HG03432 (cell line): Measurements from ENCODE around the gene PHF21A.
"Not testable (repeated sequence)": the region's sequence is repeated elsewhere in the genome, so short reads cannot be mapped to it uniquely, and the experiment has no call there.

Experiments used
- ATAC-seq: cut with Tn5 transposase; IDR thresholded peaks from one replicate; pipeline ENCODE4 v1.9.1; 2021; ENCODE audit warnings: mild to moderate bottlenecking, moderate library complexity; ENCODE audit not compliant: unreplicated experiment

The PHF21A gene

DNA sequence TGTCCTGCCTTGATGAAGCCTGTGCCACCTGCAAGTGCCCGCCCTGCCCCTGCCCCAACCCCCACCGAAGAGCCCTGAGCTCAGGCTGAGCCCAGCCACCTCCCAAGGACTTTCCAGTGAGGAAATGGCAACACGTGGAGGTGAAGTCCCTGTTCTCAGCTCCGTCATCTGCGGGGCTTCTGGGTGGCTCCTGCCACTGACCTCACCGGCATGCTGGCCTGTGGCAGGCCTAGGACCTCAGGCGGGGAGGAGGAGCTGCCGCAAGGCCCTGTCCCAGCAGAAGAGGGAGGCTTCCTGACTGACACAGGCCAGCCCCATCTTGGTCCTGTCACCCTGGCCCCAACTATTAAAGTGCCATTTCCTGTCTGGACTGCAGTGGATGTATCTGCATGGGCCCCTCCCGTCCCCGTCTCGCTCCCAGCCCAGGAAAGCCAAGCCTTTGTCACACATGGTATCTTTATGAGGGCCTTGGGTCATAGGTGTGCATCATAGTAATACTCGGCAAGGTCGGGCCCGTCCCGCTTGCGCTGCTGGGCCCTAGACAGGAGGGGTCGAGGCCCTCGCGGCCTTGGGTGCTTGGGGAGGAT, 215.1 kb downstream of the PHF21A start:
- no peak for ATAC-seq

DNA sequence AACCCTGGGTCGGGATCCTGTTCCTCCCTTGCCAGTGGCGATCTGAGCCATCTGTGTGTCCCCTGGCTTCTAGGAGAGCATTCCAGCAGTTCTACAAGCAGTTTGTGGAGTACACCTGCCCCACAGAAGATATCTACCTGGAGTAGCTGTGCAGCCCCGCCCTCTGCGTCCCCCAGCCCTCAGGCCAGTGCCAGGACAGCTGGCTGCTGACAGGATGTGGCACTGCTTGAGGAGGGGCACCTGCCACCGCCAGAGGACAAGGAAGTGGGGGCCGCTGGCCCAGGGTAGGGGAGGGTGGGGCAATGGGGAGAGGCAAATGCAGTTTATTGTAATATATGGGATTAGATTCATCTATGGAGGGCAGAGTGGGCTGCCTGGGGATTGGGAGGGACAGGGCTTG, 215.7 kb downstream of the PHF21A start:
- ATAC-seq: not testable (repeated sequence)

DNA sequence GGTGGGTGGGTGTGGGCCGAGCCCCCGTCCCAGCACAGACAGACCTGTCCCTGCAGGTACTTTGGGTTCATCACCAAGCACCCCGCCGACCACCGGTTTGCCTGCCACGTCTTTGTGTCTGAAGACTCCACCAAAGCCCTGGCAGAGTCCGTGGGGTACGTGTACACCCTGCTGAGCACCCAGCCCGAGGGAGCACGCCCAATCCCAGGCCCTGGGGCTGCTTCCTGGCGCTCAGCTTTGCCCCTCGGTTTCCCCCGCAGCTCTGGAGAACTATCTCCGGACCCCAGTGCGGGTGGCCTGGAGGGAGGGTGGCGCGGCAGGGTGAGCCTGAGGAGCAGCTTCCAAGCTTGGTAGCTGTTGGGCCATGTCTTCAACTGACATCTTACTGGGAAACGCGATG, 216.2 kb downstream of the PHF21A start:
- no peak for ATAC-seq

DNA sequence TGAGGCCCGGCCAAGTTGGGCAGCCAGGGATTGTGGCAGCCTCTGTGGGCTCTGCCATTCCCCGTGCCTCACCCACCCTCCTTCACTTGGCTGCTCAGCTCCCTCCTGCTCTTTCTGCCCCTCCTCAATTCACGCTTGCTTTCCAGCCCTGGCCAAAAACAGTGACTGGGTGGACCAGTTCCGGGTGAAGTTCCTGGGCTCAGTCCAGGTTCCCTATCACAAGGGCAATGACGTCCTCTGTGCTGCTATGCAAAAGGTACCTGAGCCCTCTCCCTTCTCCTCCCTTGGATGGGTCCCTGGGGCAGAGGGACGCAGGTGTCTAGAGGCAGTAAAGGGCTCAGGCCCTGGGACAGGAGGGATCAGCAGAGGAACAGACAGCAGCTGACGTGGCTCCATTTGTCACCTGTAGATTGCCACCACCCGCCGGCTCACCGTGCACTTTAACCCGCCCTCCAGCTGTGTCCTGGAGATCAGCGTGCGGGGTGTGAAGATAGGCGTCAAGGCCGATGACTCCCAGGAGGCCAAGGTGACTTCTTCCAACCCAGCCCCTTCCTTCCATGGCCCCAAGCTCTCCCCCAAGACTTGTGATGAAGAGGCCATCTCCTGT, 216.8 kb downstream of the PHF21A start:
- no peak for ATAC-seq

DNA sequence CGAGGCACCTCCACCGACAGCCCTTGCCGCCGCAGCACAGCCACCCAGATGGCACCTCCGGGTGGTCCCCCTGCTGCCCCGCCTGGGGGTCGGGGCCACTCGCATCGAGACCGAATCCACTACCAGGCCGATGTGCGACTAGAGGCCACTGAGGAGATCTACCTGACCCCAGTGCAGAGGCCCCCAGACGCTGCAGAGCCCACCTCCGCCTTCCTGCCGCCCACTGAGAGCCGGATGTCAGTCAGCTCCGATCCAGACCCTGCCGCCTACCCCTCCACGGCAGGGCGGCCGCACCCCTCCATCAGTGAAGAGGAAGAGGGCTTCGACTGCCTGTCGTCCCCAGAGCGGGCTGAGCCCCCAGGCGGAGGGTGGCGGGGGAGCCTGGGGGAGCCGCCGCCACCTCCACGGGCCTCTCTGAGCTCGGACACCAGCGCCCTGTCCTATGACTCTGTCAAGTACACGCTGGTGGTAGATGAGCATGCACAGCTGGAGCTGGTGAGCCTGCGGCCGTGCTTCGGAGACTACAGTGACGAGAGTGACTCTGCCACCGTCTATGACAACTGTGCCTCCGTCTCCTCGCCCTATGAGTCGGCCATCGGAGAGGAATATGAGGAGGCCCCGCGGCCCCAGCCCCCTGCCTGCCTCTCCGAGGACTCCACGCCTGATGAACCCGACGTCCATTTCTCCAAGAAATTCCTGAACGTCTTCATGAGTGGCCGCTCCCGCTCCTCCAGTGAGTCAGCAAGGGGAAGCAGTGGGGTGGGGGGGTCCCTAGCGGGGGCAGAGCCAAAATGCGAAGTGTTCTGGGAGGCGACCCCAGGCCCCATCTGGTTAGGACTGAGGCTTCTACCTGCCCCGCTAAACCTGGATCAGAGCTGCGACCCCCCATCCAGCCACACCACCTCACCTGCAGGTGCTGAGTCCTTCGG, 218.5 kb downstream of the PHF21A start:
- ATAC-seq: no peak

DNA sequence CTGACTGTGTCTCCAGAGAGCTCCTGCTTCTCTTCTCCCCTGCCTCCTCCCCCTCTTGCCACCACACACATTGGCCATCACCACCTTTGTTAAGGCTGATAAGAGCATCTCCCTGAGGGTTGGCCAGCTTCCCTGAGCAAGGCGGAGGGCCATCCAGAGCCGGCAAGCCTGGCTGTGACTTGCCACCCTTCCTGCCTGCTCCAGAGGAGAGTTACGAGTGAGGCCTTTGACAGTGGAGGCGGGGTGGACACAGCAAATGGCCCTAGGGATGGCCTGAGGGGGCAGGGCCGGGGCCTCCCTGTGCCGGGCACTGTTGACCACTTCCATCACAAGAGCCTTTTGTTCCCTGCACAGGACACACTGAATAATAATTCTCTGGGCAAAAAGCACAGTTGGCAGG, 219.6 kb downstream of the PHF21A start:
- ATAC-seq: no peak

DNA sequence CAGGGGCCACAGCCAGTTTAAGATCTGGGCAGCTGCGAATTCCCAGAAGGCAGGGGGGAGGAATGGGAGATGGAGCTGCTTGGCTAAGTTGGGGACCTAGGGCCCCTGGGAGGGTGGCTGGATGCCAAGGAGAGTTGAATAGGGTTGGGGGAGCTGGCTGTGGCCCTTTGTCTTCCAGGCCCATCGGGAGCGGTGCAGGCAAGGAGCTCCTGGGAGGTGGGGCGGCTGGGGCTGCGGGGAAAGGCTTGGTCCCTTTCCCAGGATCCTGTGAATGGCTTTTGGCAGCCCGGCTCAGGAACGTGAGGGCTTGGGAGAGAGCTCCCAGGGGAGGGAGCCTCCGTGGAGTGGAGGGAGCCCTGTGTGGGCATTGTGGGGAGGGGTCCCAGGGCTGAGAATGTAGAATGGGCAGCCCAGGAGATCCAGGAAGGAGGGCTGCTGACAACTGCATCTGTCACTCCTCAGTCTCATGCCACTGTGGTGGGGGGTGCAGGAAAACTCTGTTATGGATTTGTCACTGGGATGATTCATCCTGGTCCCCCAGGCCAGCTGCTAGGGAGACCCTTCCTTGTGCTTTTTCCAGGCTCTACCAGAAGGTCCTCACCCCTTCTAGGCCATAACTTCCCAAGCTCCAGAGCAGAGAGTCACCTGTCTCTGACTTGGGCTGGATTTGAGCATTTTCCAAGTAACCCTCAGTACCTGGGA, 220.2 kb downstream of the PHF21A start:
- ATAC-seq: no peak

DNA sequence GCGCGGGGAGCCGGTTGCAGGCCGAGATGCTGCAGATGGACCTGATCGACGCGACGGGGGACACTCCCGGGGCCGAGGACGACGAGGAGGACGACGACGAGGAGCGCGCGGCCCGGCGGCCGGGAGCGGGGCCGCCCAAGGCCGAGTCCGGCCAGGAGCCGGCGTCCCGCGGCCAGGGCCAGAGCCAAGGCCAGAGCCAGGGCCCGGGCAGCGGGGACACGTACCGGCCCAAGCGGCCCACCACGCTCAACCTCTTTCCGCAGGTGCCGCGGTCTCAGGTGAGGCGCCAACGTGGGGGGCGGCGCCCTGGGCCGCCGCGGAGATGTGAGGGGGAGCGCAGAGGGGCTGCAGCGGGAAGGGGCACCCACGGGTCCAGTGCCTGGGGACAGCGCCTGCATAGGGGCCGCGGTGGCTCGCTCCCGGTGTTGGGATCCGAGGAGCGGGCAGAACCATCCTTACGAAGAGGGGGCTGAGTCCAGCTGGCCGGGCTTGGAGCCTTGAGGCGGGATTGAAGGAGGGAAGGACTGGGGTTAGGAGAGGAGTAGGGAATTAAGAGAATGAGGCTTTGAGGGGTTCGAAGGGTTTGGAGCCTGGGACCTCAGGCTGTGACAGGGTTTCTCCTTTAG, 221.0 kb downstream of the PHF21A start:
- ATAC-seq: not testable (repeated sequence)

DNA sequence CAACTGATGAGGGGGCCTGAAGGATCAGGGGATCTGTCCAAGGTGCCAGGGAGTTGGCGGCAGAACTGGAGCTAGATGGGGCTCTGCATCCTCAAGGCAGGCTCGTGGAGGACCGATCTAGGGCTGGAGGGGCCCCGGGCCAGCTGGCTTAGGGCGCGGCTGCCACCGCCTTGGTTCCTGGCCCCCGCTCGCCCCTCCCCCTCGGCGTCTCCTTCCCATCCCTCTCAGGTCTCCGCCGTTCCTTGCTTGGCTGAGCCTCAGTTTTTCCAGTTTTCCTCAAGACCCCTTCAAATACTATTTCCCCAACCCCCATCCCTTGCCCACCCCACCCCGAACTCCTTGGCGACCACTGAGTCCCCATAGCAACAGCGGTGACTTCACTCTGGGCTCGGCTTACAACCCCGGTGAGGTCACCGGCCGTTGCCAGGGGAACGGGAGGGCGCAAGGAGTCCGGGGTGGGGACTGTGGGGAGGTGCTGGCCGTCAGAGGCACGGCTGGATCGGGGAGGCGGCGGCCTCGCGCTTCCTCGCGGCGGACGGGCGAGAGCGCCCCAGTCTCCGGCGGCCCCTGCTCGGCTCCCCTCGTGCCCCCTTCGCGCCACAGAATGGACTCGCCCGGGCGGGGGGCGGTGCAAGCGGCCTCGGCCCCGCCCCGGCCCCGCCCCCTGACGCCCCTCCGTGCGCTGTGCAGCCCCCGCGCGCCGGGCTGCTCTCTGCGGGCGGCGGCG, 221.6 kb downstream of the PHF21A start:
- peak; percentile 68 for ATAC-seq

DNA sequence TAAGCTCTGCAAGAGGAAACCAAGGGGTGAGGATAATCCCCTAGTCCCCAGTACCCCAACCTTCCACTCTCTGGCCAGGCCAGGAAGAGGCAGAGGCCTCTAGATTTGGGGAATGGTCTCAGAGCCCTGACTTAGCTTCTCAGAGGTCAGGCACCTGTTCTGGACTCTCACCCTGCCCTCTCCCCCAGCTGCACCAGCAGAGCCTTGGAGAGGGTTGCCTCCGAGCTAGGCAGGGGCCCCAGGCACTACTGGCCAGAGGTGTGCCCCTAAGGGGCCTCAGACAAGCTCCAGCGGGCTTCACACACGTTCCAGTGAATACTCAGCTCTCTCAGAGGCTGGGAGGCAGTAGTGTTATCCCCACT, 222.2 kb downstream of the PHF21A start:
- ATAC-seq: no peak

DNA sequence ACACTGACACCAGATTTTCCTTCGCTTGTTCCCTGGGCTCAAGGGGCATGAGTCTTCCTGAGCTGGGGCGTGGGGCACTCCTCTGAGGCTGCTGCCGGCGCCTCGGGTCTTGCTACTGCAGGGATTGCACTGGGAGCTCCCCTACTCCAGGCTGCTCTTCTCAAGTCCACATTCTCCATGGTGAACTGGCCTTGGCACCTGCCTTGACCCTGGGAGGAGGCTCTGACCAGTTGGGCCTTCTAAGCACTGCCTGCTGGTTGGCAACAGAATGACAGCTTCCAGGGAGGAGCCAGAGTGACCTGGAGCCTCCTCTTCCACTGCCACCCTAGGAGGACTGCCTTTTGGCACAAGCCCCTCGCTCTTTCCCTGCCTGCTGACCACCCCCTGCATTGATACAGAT, 223.7 kb downstream of the PHF21A start:
- no peak for ATAC-seq

DNA sequence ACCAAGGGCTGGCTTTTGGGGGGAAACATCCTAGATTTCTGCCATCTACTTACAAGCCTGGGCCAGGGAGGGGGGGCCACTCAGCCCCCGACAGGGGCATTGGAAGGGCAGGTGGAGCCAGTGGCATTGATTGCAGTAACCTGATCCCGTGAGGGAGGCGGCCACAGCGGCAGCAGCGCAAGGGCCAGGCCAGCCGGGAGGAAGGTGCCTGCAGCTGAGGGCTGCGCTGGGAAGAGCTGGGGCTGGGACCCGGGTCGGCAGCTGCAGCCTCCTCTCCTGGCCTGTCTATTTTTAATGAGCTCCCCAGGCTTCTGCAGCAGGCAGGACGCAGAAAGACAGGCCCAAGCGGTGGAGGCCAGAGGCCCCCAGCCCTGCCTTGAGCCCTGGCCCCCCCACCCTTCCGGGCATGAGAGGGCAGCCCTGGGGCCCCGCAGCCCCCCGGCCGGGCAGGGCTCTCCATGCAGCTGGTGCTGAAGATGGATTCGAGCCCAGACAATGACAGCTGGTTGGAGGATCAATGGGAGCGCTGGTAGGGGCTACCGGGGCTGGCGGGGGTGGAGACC, 224.8 kb downstream of the PHF21A start:
- no peak for ATAC-seq

DNA sequence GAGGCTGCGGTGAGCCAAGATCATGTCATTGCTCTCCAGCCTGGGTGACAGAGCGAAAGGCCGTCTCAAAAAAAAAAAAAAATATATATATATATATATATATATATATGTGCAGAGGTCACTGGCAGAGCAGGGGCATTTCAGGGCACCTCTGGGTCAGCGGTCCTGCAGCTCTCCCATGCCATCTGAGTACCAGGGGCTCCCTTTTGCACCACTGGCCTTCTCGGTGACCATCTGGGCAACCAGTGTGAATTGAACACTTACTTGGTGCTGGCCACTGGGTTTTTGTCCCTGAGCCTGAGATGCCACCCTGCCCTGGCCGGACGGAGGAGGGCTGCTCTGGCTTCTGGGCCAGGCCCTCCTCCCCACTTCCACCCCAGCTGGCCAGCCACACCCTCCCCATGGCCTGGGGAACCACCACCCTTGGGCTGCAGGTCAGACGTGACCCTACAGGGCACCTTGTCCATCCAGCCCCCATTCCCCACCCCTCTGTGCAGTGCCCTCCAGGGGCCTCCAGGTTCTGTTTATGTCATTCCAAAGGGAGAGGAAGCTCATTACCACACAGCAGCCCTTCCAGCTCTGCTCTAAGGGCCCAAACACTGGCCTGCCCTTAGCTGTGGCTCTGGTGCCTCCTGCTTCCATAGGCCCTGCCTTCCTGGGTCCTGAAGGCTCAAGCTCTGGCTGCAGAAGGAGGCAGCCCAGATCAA, 225.5 kb downstream of the PHF21A start:
- no peak for ATAC-seq

DNA sequence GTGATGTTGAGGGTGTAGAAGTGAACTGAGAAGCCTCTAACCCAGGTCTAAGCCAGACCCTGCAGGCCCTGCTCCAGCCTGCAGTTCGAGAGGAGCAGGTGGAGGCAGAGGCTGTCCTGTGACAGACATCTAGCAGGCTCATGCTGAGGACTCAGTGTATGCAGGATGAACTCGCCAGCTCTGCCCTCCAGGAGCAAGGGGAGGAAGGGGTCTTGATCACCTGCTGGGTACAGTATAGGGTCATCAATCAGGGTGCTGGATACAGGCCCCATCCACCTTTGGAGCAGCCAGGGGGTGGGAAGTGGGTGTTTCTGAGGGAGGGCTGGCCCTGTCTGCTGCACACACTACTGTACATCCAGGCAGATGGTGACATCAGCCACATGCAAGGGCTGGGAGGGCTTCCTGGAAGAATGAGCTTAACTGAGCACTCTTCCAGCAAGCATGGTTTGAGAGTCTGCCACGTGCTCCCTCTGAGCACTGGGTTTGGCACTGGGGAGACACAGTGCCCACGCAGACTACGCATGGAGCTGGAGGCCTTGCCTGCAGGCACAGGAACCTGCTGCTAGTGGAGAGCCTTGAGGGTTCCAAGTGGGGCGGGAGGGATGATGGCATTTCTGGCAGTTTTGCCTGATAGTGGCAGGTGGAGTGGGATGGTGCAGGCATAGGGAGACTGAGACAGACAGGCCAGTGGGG, 226.6 kb downstream of the PHF21A start:
- no peak for ATAC-seq

DNA sequence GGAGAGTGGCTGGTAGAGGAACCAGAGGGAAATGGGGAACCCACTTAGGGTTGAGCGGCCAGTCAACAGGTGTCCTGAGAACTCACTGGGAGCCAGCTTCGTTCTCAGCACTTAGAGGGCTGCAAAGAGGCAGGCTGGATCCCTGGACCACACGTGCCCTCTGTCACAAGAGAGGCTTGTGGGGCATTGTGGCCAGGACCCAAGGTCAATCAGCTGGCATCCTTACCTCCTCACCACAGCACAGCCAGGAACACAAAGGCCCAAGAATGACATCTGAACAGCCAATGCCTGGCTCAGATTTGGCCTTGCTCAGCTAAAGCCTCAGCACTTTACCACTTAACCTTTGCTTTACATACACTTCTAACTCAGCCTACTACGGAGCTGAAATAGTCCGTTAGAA, 228.4 kb downstream of the PHF21A start:
- ATAC-seq: no peak

DNA sequence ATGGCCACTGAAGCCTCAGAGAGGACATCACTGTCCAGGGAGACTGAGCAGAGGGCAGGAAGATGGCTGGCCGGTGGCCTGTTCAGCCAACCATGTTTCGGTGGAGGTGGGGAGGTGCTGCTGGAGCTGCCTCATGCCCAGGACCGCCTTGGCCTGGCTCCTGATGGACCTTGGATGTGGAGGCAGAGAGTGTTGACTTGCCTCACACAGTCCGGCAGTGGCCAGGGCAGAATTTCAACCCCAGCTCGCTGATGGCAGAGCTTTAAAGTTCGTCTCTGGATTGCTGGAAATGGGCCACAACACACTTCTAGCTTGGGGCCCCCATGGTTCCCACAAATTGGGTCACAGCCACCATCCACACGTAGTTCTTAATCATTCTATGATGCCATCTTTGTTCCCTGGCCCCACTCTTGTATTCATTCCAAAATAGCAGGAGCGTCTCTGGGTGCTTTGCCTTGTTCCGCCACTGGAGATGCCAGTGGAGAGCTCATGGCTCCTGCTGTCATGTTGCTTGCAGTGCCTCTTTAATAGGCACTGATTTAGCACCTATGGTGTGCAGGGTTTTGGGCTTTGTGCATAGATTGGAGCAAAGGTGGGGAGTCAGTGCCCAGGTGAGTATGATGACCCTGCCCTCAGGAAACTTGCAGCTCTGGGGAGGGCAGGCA, 230.2 kb downstream of the PHF21A start:
- ATAC-seq: no peak

DNA sequence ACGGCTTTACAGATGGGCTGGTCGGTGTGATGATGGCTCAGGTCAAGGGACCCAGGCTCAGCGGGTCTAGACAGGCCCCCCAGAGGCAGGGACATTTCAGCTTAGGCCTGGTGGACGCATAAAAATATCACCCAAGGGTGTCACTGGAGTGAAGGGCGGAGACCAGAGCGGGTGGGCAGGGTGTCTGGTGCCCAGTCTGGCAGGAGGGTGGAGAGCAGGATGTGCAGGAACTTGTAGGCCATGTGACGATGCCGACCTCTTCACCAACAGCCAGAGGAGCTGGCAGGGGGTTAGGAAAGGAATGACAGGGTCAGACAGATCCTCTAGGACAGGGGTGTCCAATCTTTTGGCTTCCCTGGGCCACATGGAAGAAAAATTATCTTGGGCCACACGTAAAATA, 231.3 kb downstream of the PHF21A start:
- ATAC-seq: no peak

DNA sequence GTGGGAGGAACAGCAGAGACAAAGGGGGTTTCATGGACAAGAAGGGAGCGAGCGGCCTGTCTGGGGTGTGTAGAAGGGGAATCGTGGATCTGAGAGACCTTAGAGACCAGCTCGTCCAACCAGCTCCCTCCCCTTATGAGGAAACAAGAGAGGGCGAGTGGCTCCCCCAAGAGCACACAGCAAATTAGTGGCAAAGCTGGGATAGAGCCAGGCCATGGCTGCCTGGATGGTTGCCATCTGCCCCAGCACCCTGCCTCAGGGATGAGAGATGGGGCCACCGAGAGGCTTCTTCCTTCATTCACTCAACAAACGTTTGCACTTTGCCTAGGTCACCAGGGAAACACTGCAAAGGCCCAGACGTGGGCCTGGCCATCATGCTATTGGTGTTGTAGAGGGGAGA, 231.7 kb downstream of the PHF21A start:
- no peak for ATAC-seq
